HFF-Myc (cell line): ENCODE measurements around the gene FOXJ3.

ENCODE experiments used
- DNase-seq: peaks from one replicate; pipeline ENCODE4 v3.0.0-alpha.2; 2011; ENCODE audit warnings: low read depth; ENCODE audit errors: extremely low read depth
- H3K4me3 ChIP-seq: replicated peaks from 2 replicates; pipeline ENCODE4 v1.5.1; 2011; ENCODE audit warnings: low read depth, mild to moderate bottlenecking, control low read depth, low read length
- CTCF ChIP-seq: IDR thresholded peaks from 2 replicates; pipeline ENCODE4 v1.5.1; 2012; ENCODE audit warnings: mild to moderate bottlenecking, low read depth, low read length, control low read depth; ENCODE audit errors: missing control alignments

FOXJ3 gene

GRCh38 chr1:42325014-42325402, 10.0 kb downstream of the FOXJ3 start:
- DNase-seq = no peak
- TF ChIP-seq CTCF = no peak
- H3K4me3 ChIP-seq = no peak overlapping the region

GRCh38 chr1:42324398-42325013, 10.5 kb downstream of the FOXJ3 start:
- H3K4me3 ChIP-seq = no peak overlapping the region
- DNase-seq = no peak
- TF ChIP-seq CTCF = no peak

- H3K4me3 ChIP-seq = no peak overlapping the region
- no peak for TF ChIP-seq CTCF
- DNase-seq = no peak
These were observed 11.5 kb downstream of the FOXJ3 start for GRCh38 chr1:42323551-42323950.

DNA sequence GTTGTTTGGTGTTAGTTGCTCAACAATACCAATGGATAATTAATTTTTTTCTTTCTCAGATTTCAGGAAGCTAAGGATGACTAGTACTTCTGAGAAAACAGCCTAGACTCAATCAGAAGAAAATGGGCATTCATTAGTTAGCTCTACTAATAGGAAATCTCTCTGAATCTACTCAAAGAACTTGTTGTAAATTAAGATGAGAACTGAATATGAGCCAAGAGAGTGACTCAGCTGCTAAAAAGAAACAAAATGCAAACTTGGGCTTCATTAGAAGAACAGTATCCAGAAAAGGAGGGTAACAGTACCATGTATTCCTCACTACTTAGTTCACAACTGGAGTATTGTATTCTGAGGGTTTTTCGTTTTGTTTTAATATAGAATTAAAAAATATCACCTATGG, 12.5 kb downstream of the FOXJ3 start:
- H3K4me3 ChIP-seq = no peak overlapping the region
- no peak for TF ChIP-seq CTCF
- no peak for DNase-seq

DNA sequence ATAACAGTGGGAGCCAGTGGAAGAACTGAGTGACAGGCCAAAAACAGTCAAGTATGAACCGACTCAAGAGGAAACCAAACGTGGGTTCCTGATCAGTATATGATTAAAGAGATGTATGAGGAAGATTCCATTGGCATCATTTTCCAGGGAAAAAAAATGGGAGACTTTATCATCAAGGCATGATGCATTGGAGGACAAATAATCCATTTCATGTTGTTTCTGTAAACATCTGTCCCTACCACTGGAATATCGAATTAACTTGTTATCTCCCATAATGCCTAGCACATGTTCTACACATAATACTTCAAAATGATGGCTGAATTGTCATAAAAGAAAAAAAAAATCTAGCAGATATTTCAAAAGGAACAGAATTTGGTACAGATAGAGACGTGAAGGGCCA, 13.3 kb downstream of the FOXJ3 start:
- no peak overlapping the region for H3K4me3 ChIP-seq
- TF ChIP-seq CTCF = no peak
- no peak for DNase-seq

GRCh38 chr1:42320708-42321107, 14.3 kb downstream of the FOXJ3 start:
- no peak overlapping the region for H3K4me3 ChIP-seq
- TF ChIP-seq CTCF = no peak
- DNase-seq = no peak

DNA sequence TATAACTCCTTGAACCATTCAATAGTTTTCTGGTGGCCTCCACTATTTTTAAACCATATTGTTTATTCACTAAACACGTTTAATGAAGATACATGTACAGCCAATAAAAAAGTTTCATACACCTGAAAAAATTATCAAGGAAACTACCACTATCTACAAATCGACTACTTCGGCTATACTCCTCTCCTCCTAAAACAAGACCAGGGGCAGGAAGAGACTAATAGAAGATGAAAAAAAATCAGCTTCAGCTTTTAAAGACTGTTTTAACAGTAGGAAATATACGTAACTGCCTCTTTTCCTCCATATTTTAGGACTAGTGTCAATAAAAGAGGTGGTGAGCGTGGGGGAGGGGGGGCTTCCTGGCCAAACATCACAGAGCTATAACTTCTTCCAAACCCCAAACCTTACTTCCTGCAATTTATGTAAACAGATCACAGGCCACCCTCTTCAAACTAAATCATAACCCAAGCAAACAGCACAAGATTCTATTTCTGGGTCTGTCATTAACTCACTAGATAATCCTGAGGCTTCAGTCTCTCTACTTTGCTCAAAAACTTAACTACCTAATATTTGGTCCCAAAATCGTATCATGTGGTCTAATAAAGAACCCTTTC, 15.1 kb downstream of the FOXJ3 start:
- no peak for TF ChIP-seq CTCF
- H3K4me3 ChIP-seq = no peak overlapping the region
- DNase-seq = no peak
